NCI-H187 treated with DMSO at 0.1 percent for 48 hours (cell line): ENCODE measurements around the gene RAD23B.

Experiments
- DNase-seq: peaks from one replicate; lab custom pipeline; 2025; lab: John Stamatoyannopoulos, UW

RAD23B gene

DNA sequence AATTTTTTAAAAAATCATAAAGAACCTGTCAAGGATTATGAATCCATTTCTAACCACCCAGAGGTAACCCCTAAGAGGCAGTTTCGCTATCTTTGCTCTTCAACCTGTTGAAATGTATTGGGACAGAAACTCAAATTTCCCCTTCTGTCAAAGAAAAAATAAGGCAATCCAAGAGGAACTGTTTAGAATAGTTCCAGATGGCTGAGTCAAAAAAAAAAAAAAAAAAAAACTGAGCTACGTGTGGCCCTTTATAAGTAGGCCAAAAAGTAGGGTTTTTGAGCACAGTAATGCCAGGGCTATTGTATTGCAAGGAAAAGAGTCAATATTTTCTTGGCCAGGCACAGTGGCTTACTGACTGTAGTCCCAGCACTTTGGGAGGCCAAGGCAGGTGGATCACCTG lies 94.9 kb downstream of the RAD23B start:
- no peak for DNase-seq
